Thyroid gland (tissue), 4 donors: Measurements from ENCODE around the gene SLC24A3. TPM values are rescaled to one million over a fixed set of nuclear protein-coding genes. Genes with fewer than 3 reads are reported as not detected.

Experiments
- DNase-seq, 2 donors: peaks; one replicate each; pipeline ENCODE4 v3.0.0-alpha.2; 2019
- H3K27ac ChIP-seq, 3 donors: fragments of 200-600 bp; sonication (generic); 1 replicate in 2 of 3; 2 replicates in 1 of 3; pipeline ENCODE4 v1.5.1; 2016 to 2019; ENCODE audit warnings: mild to moderate bottlenecking in 1 of 3, moderate library complexity in 1 of 3
- H3K27me3 ChIP-seq: fragments of 200-600 bp; sonication (generic); one replicate; pipeline ENCODE4 v1.5.1; 2019
- H3K36me3 ChIP-seq, 2 donors: fragments of 200-600 bp; sonication (generic); one replicate each; pipeline ENCODE4 v1.5.1; 2016 to 2019
- H3K4me1 ChIP-seq, 2 donors: fragments of 200-600 bp; sonication (generic); one replicate each; pipeline ENCODE4 v1.5.1; 2017 to 2019
- H3K4me3 ChIP-seq, 3 donors: fragments of 200-600 bp; sonication (generic); replicated peaks in 1 of 3; 1 replicate in 2 of 3; 2 replicates in 1 of 3; pipeline ENCODE4 v1.5.1; 2016; ENCODE audit warnings: mild to moderate bottlenecking in 1 of 3
- H3K9me3 ChIP-seq: fragments of 200-600 bp; sonication (generic); one replicate; pipeline ENCODE4 v1.5.1; 2017
- CTCF ChIP-seq, 6 experiments: fragments of 200-600 bp in 3 of 6; fragments of 450-650 bp in 3 of 6; sonication (generic) in 3 of 6; IDR thresholded peaks; one replicate each; pipeline ENCODE4 v1.5.1; 2016 to 2019; ENCODE audit warnings: antibody characterized with exemption in 6 of 6, mild to moderate bottlenecking in 2 of 6, inconsistent platforms in 1 of 6, moderate library complexity in 1 of 6
- POLR2A ChIP-seq, 2 donors: fragments of 450-650 bp; IDR thresholded peaks; one replicate each; pipeline ENCODE4 v1.6.1; 2017; ENCODE audit warnings: antibody characterized with exemption in 2 of 2, mild to moderate bottlenecking in 2 of 2, moderate library complexity in 1 of 2
- WGBS, 2 donors: methylation state at CpG; one replicate each; pipeline ENCODE4 v1.1.5; 2017; 5-methylcytosine and 5-hydroxymethylcytosine counted together
- intact Hi-C: fragments of 100-400 bp; cut with DNase I; formaldehyde crosslinking; loops from one replicate; pipeline ENCODE4 v1.15.1; 2023
- total RNA-seq, 4 donors: library from RNA; depleted of rRNA; stranded (reverse); fragments of >200 nt; gene quantifications; one replicate each; pipeline ENCODE4 v1.2.3, GENCODE V29; 2016

SLC24A3 gene
- total RNA-seq, 4 donors from 2014 or later: 4.0 to 8.1 (median 6.3) TPM

GRCh38 chr20:19453862-19454261 is 241.4 kb downstream of the SLC24A3 start:
- WGBS, 2 donors: 85 to 88% methylated on average over 6 of the region's 6 CpGs
- intact Hi-C loops: no loop called here
- Histone ChIP-seq H3K27me3 (no peaks in the 10 kb centered on the region), H3K27ac (no peak overlapping the region), H3K4me1 (peaks cover 0 to 4% of the 10 kb centered on the region in 2 donors), H3K4me3 (no peak overlapping the region), H3K36me3 (no peaks in the 10 kb centered on the region), H3K9me3 (no peaks in the 10 kb centered on the region)
- TF ChIP-seq CTCF (IDR thresholded peaks at IDR 0.05) (no peak), POLR2A (IDR thresholded peaks at IDR 0.05) (no peak)
- DNase-seq: no peak

- Histone ChIP-seq H3K9me3 (no peaks in the 10 kb centered on the region), H3K27me3 (no peaks in the 10 kb centered on the region), H3K4me3 (no peak overlapping the region), H3K27ac (no peak overlapping the region), H3K4me1 (peaks cover 0 to 2% of the 10 kb centered on the region in 2 donors), H3K36me3 (no peaks in the 10 kb centered on the region)
- WGBS, 2 donors: 80 to 81% methylated on average over 2 of the region's 2 CpGs
- TF ChIP-seq POLR2A (IDR thresholded peaks at IDR 0.05) (no peak), CTCF (IDR thresholded peaks at IDR 0.05) (no peak)
- DNase-seq: no peak
- intact Hi-C loops: no loop called here
These were observed 244.4 kb downstream of the SLC24A3 start for GRCh38 chr20:19456595-19457395.

GRCh38 chr20:19457611-19458010 is 245.2 kb downstream of the SLC24A3 start:
- Histone ChIP-seq H3K36me3 (no peaks in the 10 kb centered on the region), H3K4me3 (no peak overlapping the region), H3K9me3 (no peaks in the 10 kb centered on the region), H3K27me3 (no peaks in the 10 kb centered on the region), H3K4me1 (no peaks in the 10 kb centered on the region), H3K27ac (no peak overlapping the region)
- 68 to 70% methylated on average over 3 of the region's 3 CpGs for WGBS, 2 donors
- intact Hi-C loops: no loop called here
- no peak for TF ChIP-seq POLR2A (IDR thresholded peaks at IDR 0.05)
- no peak for TF ChIP-seq CTCF (IDR thresholded peaks at IDR 0.05)
- DNase-seq: no peak

- no peak overlapping the region for H3K4me3 ChIP-seq
- H3K36me3 ChIP-seq: no peaks in the 10 kb centered on the region
- WGBS, 2 donors: 87 to 88% methylated on average over 4 to 6 of the region's 6 CpGs
- no peak overlapping the region for H3K27ac ChIP-seq
- no peaks in the 10 kb centered on the region for H3K4me1 ChIP-seq
- H3K9me3 ChIP-seq: no peaks in the 10 kb centered on the region
- TF ChIP-seq POLR2A (IDR thresholded peaks at IDR 0.05): no peak
- no peak for TF ChIP-seq CTCF (IDR thresholded peaks at IDR 0.05)
- no peaks in the 10 kb centered on the region for H3K27me3 ChIP-seq
- intact Hi-C loops: no loop called here
- no peak for DNase-seq
These were observed 247.9 kb downstream of the SLC24A3 start for GRCh38 chr20:19460386-19460785.

DNA sequence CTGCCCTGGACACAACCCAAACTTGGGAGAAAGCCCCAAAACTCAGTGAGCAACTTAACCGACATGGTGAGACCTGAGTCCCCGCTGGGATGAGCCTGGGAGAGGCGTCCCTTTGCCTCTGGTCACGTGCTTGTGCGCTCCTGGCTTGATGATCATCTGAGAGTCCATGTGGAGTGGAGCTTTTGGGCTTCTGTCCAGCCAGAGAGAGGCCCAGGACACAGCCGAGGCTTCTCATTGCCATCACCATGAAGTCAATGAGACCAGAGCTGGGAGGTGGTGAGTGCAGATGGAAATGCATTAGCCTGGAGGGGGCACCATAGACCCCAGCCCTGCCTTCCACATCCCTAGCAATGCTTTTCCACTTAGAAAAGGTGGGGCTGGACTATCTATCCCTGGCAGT is 250.0 kb downstream of the SLC24A3 start:
- TF ChIP-seq CTCF (IDR thresholded peaks at IDR 0.05): no peak
- TF ChIP-seq POLR2A (IDR thresholded peaks at IDR 0.05): no peak
- Histone ChIP-seq H3K4me1 (no peaks in the 10 kb centered on the region), H3K9me3 (no peaks in the 10 kb centered on the region), H3K27ac (no peak overlapping the region), H3K27me3 (no peaks in the 10 kb centered on the region), H3K4me3 (no peak overlapping the region), H3K36me3 (no peaks in the 10 kb centered on the region)
- 20 to 40% methylated on average over 4 to 5 of the region's 6 CpGs for WGBS, 2 donors
- intact Hi-C loops: no loop called here
- DNase-seq: peak; percentile 49 to 64
